Breast epithelium (tissue), 3 donors: ENCODE results near the gene PPP1R18. TPM values are rescaled to one million over a fixed set of nuclear protein-coding genes. Genes with fewer than 3 reads are reported as not detected.

ENCODE experiments used
- total RNA-seq, 3 donors: library from RNA; depleted of rRNA; stranded (reverse); fragments of >200 nt; gene quantifications; one replicate each; pipeline ENCODE4 v1.1.0, GENCODE V29; 2016

Gene PPP1R18
- total RNA-seq, 3 donors from 2014 or later = 18.3 to 41.6 (median 20.0) TPM

Other genes with a start within 250 kb of the PPP1R18 start
- 100 to 1,000 TPM; 420 to 803 (median 575) TPM for gene HLA-E, start 197.1 kb downstream of the PPP1R18 start, total RNA-seq
- gene GNL1, start 130.2 kb downstream of the PPP1R18 start, total RNA-seq = 10 to 100 TPM; 39.7 to 51.2 (median 47.5) TPM
- 10 to 100 TPM in 2 of 3 donors, 1 to 10 TPM in 1; 9.0 to 28.4 (median 12.1) TPM for gene PRR3, start 129.3 kb downstream of the PPP1R18 start, total RNA-seq
- 10 to 100 TPM; 41.0 to 55.2 (median 51.5) TPM for gene ABCF1, start 115.2 kb downstream of the PPP1R18 start, total RNA-seq
- gene PPP1R10, start 69.4 kb downstream of the PPP1R18 start, total RNA-seq = 10 to 100 TPM; 17.3 to 51.1 (median 26.5) TPM
- 10 to 100 TPM; 42.1 to 70.8 (median 52.4) TPM for gene MRPS18B, start 68.8 kb downstream of the PPP1R18 start, total RNA-seq
- gene ATAT1, start 59.8 kb downstream of the PPP1R18 start, total RNA-seq = 10 to 100 TPM in 1 of 3 donors, 1 to 10 TPM in 2; 5.3 to 10.5 (median 8.8) TPM
- gene C6orf136, start 39.5 kb downstream of the PPP1R18 start, total RNA-seq = 10 to 100 TPM in 2 of 3 donors, 1 to 10 TPM in 1; 9.6 to 19.0 (median 16.1) TPM
- 10 to 100 TPM; 23.5 to 35.3 (median 26.2) TPM for gene DHX16, start 13.6 kb downstream of the PPP1R18 start, total RNA-seq
- 1 to 10 TPM; 1.8 to 4.0 (median 2.3) TPM for gene NRM, start 4.3 kb upstream of the PPP1R18 start, total RNA-seq
- 10 to 100 TPM in 2 of 3 donors, 1 to 10 TPM in 1; 8.5 to 14.9 (median 13.4) TPM for gene MDC1, start 30.6 kb upstream of the PPP1R18 start, total RNA-seq
- gene TUBB, start 33.7 kb upstream of the PPP1R18 start, total RNA-seq = 100 to 1,000 TPM; 189 to 269 (median 212) TPM
- gene FLOT1, start 56.0 kb upstream of the PPP1R18 start, total RNA-seq = 100 to 1,000 TPM in 2 of 3 donors, 10 to 100 TPM in 1; 80.5 to 171 (median 142) TPM
- gene IER3, start 57.9 kb upstream of the PPP1R18 start, total RNA-seq = 10 to 100 TPM in 2 of 3 donors, 1 to 10 TPM in 1; 7.7 to 64.1 (median 20.0) TPM
- gene DDR1, start 197.9 kb upstream of the PPP1R18 start, total RNA-seq = 100 to 1,000 TPM in 1 of 3 donors, 10 to 100 TPM in 2; 18.1 to 149 (median 72.1) TPM
- 10 to 100 TPM; 10.4 to 13.4 (median 11.1) TPM for gene GTF2H4, start 221.6 kb upstream of the PPP1R18 start, total RNA-seq
- 10 to 100 TPM; 15.7 to 19.2 (median 16.8) TPM for gene VARS2, start 227.6 kb upstream of the PPP1R18 start, total RNA-seq
- not detected for gene SFTA2, start 245.5 kb upstream of the PPP1R18 start, total RNA-seq